ENCODE results near the gene CREG2. TPM values are rescaled to one million over a fixed set of nuclear protein-coding genes. Genes with fewer than 3 reads are reported as not detected.

Gene CREG2
- total RNA-seq, 1 experiment from 2014 or later: 12.3 TPM

DNA sequence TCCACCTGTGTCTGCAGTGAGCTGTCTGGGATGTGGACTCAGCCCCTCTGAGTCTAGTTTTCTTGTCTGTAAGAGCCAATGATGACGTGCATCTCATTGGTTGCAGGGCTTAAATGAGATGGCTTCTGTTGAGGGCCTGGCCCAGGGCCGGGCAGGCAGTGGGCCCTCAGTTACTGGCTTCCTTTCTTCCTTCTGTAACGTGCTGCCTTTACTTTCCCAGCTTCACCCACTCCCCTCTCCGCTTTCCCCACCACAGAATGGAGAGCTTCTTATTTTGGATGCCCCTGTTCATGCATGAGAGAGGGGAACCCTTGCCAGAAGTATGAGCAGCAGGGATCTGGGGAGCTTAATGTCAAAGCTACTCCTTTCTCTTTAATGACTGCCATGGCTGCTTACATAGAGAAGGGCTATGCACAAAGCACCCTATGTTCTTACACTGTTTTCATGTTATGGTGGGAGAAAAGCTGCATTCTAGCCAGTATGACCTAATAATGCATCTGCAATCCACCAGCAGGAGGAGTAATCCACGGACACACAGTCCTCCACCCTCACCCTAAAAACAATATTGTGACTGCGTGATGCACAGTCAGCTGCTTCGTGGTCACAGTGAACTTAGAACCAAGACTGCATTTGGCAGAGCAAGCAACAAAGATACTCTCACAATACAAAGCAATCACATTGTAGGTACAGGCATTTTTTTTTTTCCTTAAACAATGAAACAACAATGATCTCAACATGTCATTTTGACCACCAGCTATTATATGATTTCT lies 37.2 kb downstream of the CREG2 start:
- Histone ChIP-seq H3K9me3 (ENCODE audit: insufficient read depth, low read depth) (no peaks in the 10 kb centered on the region), H4K20me1 (ENCODE audit: insufficient read depth) (no peaks in the 10 kb centered on the region), H3K27me3 (ENCODE audit: insufficient read depth, low read depth) (no peaks in the 10 kb centered on the region), H3K4me3 (no peak overlapping the region), H3K4me2 (no peak overlapping the region), H3K9me2 (ENCODE audit: insufficient read depth) (no peaks in the 10 kb centered on the region), H2AFZ (no peak overlapping the region), H3K36me3 (ENCODE audit: low read depth) (0 out of 2 replicates have a peak, but pooled peaks cover 4% of the 10 kb centered on the region), H3K79me2 (ENCODE audit: low read depth) (no peaks in the 10 kb centered on the region), H3K4me1 (replicated peaks; ENCODE audit: insufficient read depth) (peaks cover 28% of the 10 kb centered on the region), H3F3A (ENCODE audit: insufficient read depth, low read depth) (peaks cover 10% of the 10 kb centered on the region), H3K27ac (no peak overlapping the region)
- no TSS peak for BruUV-seq (replicated peaks)
- ChIA-PET CTCF (interaction anchor here (0.6 to 1.1 kb wide), 3 partner anchors 12 to 44 kb away, joined by 3 to 9 read pairs (median 3); no protein-coding TSS in a partner anchor), POLR2A (ENCODE audit: unreplicated experiment) (interaction anchor here (0.7 kb wide), 1 partner anchor 41 kb away, joined by 6 read pairs; no protein-coding TSS in a partner anchor)
- intact Hi-C loops (cut with micrococcal nuclease; ENCODE audit: unreplicated experiment): no loop called here
- TF ChIP-seq, protein P1, sequence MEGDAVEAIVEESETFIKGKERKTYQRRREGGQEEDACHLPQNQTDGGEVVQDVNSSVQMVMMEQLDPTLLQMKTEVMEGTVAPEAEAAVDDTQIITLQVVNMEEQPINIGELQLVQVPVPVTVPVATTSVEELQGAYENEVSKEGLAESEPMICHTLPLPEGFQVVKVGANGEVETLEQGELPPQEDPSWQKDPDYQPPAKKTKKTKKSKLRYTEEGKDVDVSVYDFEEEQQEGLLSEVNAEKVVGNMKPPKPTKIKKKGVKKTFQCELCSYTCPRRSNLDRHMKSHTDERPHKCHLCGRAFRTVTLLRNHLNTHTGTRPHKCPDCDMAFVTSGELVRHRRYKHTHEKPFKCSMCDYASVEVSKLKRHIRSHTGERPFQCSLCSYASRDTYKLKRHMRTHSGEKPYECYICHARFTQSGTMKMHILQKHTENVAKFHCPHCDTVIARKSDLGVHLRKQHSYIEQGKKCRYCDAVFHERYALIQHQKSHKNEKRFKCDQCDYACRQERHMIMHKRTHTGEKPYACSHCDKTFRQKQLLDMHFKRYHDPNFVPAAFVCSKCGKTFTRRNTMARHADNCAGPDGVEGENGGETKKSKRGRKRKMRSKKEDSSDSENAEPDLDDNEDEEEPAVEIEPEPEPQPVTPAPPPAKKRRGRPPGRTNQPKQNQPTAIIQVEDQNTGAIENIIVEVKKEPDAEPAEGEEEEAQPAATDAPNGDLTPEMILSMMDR (conservative IDR thresholded peaks at IDR 0.05): peak; percentile 24; the same call in 1 of the 2 replicates
- TF ChIP-seq EZH2 (IDR thresholded peaks at IDR 0.05; ENCODE audit: low read depth): no peak
- no peak for DNase-seq

DNA sequence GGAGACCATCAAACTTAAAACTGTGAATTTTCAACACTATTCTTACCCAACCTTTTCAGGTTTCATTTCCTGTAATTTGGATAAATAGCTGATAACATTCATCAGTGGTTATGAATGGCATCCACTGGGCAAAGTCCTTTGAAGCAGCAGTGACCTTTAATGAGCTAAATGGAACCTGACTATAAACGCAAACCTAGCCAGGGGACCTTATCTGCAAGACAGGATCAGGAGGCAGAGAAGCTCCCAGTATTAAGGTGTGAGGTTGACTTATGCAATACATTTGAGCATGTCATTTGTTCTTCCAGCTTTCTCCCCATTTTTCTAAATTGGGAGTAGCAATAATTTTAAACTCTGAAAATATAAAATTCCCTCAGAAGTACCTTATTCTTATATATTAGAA lies 38.4 kb downstream of the CREG2 start:
- TF ChIP-seq EZH2 (IDR thresholded peaks at IDR 0.05; ENCODE audit: low read depth): no peak
- TF ChIP-seq, protein P1 (conservative IDR thresholded peaks at IDR 0.05): no peak
- intact Hi-C loops (cut with micrococcal nuclease; ENCODE audit: unreplicated experiment): no loop called here
- POLR2A ChIA-PET (ENCODE audit: unreplicated experiment): interaction anchor here (0.5 to 0.7 kb wide), 4 partner anchors 26 to 281 kb away, joined by 3 to 8 read pairs (median 4); partner anchors contain the start of gene RNF149

DNA sequence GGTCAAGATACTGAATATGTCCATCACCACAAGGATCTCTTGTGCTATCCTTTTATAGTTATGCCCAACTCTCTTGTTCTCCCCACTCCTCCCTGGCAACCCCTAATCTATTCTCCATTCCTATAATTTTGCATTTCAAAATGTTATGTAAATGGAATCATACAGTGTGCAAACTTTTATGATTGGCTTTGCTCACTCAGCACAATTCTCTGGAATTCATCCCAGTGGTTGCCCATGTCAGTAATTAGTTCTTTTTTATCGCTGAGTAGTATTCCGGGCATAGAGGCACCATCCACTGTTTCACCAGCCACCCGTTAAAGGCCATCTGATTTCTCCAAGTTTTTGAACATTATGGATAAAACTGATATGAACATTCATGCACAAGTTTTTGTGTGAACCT lies 40.4 kb downstream of the CREG2 start:
- intact Hi-C loops (cut with micrococcal nuclease; ENCODE audit: unreplicated experiment): no loop called here
- no peak overlapping the region for H3K27ac ChIP-seq
- BruUV-seq (replicated peaks): no TSS peak
- H3K9me2 ChIP-seq (ENCODE audit: insufficient read depth): no peaks in the 10 kb centered on the region
- POLR2A ChIA-PET (ENCODE audit: unreplicated experiment): no interaction called here
- H4K20me1 ChIP-seq (ENCODE audit: insufficient read depth): no peaks in the 10 kb centered on the region
- no peaks in the 10 kb centered on the region for H3K9me3 ChIP-seq (ENCODE audit: insufficient read depth, low read depth)
- H3F3A ChIP-seq (ENCODE audit: insufficient read depth, low read depth): no peaks in the 10 kb centered on the region; the same call in none of the 2 replicates
- no peak overlapping the region for H2AFZ ChIP-seq
- H3K36me3 ChIP-seq (ENCODE audit: low read depth): 0 out of 2 replicates have a peak, but pooled peaks cover 4% of the 10 kb centered on the region
- H3K4me2 ChIP-seq: no peak overlapping the region
- TF ChIP-seq, protein P1 (conservative IDR thresholded peaks at IDR 0.05): no peak
- no peak for TF ChIP-seq EZH2 (IDR thresholded peaks at IDR 0.05; ENCODE audit: low read depth)
- CTCF ChIA-PET: no interaction called here
- no peaks in the 10 kb centered on the region for H3K79me2 ChIP-seq (ENCODE audit: low read depth)
- H3K4me1 ChIP-seq (replicated peaks; ENCODE audit: insufficient read depth): peaks cover 18% of the 10 kb centered on the region
- H3K27me3 ChIP-seq (ENCODE audit: insufficient read depth, low read depth): no peaks in the 10 kb centered on the region
- no peak overlapping the region for H3K4me3 ChIP-seq
- DNase-seq: no peak

More for the DNA sequence above, 38.4 kb downstream of the CREG2 start:
- Histone ChIP-seq H3K27me3 (ENCODE audit: insufficient read depth, low read depth) (no peaks in the 10 kb centered on the region), H3F3A (ENCODE audit: insufficient read depth, low read depth) (no peaks in the 10 kb centered on the region; the same call in none of the 2 replicates), H3K9me2 (ENCODE audit: insufficient read depth) (no peaks in the 10 kb centered on the region), H3K4me3 (no peak overlapping the region), H3K36me3 (ENCODE audit: low read depth) (0 out of 2 replicates have a peak, but pooled peaks cover 4% of the 10 kb centered on the region), H4K20me1 (ENCODE audit: insufficient read depth) (no peaks in the 10 kb centered on the region), H2AFZ (no peak overlapping the region), H3K27ac (peak overlapping the region; percentile 10; the same call in 1 of the 2 replicates), H3K79me2 (ENCODE audit: low read depth) (no peaks in the 10 kb centered on the region), H3K9me3 (ENCODE audit: insufficient read depth, low read depth) (no peaks in the 10 kb centered on the region), H3K4me2 (peak overlapping the region; percentile 28), H3K4me1 (replicated peaks; ENCODE audit: insufficient read depth) (peaks cover 18% of the 10 kb centered on the region)
- DNase-seq: peak in 1 of 2 experiments; percentile 73
- no TSS peak for BruUV-seq (replicated peaks)
- CTCF ChIA-PET: interaction anchor here (0.8 to 1.0 kb wide), 2 partner anchors 39 to 483 kb away, joined by 3 to 4 read pairs; partner anchors contain the start of gene CREG2
